HG03342 (cell line): ENCODE data around the gene GPR32.
"Not testable (repeated sequence)": the region's sequence is repeated elsewhere in the genome, so short reads cannot be mapped to it uniquely, and the experiment has no call there.

Experiments used
- ATAC-seq: cut with Tn5 transposase; IDR thresholded peaks from one replicate; pipeline ENCODE4 v1.9.1; 2021; ENCODE audit warnings: mild to moderate bottlenecking, moderate library complexity; ENCODE audit not compliant: unreplicated experiment

GPR32 gene

DNA sequence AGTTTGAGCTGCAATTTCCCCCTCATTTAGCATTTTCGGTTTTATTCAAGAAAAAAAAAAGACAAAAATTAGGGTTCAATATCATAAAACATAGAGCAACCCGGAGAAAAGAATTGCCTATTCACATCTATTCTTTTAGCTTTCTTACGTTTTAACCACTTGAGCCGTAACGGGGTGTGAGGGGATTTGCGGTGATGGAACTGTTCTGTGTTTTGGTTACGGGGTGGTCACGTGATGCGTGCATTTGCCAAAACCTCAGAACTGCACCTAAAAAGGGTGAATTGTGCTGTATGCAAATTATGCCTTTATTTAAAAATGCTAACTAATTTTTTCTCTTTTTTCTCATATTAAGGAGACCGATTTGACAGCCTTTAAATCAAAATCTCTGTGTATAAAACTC, 25.0 kb upstream of the GPR32 start:
- ATAC-seq: no peak

DNA sequence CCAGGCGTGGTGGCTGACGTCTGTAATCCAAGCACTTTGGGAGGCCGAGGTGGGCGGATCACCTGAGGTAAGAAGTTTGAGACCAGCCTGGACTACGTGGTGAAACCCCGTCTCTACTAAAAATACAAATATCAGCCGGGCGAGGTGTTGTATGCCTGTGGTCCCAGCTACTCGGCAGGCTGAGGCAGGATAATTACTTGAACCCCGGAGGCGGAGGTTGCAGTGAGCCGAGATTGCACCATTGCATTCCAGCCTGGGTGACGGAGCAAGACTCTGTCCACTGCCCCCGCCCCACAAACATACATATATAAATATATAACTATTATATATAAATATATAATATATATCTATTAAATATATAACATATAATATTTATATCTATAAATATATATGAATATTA, 23.1 kb upstream of the GPR32 start:
- not testable (repeated sequence) for ATAC-seq

DNA sequence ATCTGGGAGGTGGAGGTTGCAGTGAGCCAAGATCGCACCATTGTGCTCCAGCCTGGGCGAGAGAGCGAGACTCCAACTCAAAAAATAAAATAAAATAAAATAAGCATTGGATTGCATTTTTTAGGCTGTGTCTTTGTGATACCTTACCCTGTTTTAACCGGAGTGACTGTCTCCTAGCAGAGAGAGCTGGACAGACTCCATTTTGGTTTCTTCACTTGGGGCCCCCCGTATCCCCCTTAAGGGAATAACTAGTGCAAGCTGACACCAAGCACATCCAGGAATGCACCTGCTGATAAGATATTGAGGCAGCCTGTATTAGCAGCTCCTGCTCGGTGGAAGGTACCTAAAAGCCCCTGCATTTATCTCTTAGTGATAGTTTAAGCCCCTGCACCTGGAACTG, 20.8 kb upstream of the GPR32 start:
- no peak for ATAC-seq

DNA sequence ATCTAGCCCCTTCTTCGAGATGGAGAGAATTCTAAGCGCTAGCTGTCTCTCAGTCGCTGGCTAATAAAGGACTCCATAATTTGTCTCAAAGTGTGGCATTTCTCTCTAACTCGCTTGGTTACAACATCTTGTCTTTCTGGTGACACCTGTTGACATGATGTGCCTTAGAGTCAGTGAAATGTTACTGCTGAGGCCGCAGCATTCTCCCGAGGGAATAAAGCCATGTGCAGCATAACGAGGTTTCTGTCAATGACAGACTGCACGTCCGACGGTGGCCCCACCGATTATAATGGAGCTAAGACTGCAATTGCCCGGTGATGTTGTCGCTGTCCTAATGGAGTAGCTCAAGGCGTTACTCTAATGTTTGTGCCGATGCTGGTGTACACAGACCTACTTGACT, 20.3 kb upstream of the GPR32 start:
- no peak for ATAC-seq

DNA sequence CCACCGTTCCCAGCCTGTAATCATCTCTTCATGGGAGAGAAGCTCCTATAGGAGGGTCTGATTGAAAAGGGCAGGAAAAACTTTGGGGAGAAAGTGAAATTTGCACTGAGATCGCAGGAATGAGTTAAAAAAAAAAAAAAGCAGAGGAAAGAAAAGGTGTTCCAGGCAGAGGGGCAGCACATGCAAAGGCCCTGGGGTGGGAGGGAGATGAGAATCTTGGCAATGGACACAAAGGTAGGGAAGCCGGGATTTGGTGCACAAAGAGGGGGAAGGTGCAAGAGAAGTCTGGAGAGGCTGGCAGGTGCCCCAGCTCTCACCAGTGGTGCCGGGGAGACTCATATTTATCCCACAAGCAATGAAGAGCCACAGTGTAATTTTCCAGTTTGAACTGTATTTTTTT, 16.4 kb upstream of the GPR32 start:
- ATAC-seq: no peak

DNA sequence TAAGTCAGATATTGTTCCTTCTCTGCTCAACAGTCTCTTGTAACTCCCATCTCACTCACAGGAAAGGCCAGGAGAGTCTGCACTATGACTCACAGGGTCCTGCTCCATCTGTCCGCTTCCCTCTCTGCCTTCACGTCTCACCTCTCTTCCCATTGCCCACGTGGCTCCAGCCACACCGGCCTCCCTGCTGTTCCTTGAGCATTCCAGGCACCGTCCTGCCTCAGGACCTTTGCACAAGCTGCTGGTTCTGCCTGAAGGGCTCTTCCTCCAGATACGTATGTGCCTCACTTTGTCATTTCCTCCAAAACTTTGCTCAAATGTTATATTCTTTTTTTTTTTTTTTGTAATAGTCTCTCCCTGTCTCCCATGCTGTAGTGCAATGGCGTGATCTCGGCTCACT, 14.0 kb upstream of the GPR32 start:
- not testable (repeated sequence) for ATAC-seq

DNA sequence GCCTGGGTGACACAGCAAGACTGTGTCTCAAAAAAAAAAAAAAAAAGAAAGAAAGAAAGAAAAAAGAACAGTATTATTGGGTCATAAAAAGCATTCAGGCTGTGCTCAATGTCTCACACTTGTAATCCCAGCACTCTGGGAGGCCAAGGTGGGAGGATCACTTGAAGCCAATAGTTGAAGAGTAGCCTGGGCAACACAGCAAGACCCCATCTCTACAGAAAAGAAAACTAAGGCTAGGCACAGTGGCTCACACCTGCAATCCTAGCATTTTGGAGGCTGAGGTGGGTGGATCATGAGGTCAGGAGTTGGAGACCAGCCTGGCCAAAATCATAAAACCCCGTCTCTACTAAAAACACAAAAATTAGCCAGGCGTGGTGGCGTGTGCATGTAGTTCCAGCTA, 12.6 kb upstream of the GPR32 start:
- not testable (repeated sequence) for ATAC-seq

DNA sequence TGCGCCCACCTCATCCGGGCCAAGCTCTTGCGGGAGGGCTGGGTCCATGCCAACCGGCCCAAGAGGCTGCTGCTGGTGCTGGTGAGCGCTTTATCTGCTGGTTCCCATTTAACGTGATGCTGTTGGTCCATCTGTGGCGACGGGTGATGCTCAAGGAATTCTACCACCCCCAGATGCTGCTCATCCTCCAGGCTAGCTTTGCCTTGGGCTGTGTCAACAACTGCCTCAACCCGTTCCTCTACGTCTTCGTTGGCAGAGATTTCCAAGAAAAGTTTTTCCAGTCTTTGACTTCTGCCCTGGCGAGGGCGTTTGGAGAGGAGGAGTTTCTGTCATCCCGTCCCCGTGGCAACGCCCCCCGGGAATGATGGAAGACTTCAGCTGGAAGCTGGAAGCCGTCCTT, 11.2 kb upstream of the GPR32 start:
- not testable (repeated sequence) for ATAC-seq

DNA sequence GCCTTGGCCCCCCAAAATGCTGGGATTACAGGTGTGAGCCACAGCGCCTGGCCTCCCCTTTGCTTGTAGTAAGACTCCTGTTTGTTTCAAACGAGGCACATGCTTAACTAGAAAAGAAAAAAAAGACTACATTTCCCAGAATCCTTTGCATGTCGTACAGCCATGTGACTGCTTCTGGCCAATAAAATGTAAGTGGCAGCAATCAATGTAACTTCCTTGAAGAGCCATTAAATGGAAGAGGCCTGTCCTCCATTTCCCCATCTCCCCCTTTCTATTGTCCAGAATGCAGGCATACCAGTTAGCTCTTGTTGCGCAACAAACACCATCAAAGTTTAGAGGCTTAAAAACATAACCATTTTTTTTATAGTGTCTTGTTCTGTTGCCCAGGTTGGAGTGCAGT, 10.4 kb upstream of the GPR32 start:
- no peak for ATAC-seq

DNA sequence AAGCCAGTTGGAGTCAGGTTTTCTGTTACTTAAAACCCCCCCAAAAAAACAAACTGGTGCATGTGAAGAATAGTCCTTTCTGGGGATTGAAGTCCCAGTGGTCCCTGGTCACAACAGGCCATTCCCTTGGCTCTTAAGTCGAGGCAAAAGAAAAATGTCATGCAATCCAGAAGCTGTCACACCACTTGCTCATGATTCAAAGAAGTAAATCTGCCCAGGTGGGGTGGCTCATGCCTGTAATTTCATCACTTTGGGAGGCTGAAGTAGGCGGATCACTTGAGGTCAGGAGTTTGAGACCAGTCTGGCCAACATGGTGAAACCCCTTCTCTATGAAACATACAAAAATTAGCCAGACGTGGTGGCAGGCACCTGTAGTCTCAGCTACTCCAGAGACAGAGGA, 8.8 kb upstream of the GPR32 start:
- not testable (repeated sequence) for ATAC-seq

DNA sequence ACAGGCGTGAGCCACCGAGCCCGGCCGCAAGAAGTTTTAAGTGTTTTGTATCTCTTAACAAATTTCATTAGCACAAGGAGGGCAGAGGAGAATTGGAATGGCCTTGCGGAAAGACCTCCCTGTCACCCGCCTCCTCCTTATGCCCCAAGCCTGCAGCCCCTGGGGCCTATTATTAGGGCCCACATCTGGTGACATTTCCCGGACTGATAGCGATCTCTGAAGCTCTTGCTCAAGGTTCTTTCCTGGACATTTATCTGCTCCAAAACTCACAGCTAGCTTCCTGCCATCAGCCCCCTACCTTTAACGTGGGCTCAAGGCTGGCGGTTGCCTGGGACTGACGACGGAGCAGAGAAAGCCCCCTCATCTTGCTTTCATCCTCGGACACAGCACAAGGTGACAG, 6.7 kb upstream of the GPR32 start:
- ATAC-seq: not testable (repeated sequence)

DNA sequence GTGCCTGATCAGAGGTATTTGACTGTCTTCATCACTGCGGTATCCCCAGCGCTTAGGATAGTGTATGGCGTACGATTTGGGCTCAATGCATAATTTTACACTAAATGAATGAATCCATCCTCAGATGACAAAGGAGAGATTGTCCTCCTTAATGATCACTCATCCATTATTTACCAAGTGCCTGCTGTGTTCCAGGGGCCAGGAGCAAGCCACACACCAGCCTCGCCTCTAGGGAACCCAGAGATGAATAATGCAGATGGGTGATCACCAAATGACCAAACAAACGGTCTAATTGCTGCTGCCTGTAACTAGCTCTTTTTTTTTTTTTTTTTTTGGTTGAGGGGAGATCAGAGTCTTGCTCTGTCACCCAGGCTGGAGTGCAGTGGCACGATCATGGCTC, 5.9 kb upstream of the GPR32 start:
- no peak for ATAC-seq

DNA sequence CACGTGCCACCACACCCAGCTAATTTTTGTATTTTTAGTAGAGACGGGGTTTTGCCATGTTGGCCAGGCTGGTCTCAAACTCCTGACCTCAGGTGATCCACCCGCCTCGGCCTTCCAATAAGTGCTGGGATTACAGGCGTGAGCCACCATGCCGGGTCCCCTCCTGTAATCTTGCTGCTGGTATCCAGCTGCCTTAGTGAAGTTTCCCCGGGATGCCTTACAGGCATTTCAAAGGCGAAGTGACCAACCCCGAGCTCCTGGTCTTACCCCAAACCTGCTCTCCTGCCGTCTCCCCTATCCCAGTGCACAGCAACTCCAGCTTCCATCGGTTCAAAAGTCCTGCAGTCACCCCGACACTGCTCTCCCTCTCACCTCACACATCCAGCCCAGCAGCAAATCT, 3.5 kb upstream of the GPR32 start:
- not testable (repeated sequence) for ATAC-seq

DNA sequence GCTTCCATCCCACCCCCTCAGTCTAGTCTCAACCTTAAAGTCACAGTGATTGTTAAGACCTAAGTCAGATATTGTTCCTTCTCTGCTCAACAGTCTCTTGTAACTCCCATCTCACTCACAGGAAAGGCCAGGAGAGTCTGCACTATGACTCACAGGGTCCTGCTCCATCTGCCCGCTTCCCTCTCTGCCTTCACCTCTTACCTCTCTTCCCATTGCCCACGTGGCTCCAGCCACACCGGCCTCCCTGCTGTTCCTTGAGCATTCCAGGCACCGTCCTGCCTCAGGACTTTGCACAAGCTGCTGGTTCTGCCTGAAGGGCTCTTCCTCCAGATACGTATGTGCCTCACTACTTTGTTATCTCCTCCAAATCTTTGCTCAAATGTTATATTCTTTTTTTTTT, 3.0 kb upstream of the GPR32 start:
- not testable (repeated sequence) for ATAC-seq

DNA sequence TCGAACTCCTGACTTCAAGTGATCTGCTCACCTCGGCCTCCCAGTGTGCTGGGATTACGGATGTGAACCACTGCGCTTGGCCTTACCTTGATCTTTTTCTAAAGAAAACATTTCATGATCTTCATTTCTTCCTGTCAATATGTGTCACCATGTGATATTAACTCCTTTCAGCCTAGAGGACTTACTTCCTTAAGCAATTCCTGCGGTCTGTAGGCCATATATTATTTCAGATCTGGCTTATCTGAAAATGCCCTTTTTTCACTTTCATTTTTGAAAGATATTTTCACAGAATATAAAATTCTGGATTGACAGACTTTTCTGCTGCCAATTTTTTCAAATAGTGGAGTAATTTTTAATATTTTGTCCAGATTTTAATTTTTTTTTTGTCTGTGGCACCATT, 2.0 kb upstream of the GPR32 start:
- no peak for ATAC-seq

DNA sequence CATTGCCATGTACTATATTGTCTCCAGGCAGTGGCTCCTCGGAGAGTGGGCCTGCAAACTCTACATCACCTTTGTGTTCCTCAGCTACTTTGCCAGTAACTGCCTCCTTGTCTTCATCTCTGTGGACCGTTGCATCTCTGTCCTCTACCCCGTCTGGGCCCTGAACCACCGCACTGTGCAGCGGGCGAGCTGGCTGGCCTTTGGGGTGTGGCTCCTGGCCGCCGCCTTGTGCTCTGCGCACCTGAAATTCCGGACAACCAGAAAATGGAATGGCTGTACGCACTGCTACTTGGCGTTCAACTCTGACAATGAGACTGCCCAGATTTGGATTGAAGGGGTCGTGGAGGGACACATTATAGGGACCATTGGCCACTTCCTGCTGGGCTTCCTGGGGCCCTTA, 624 bp downstream of the GPR32 start:
- ATAC-seq: no peak

DNA sequence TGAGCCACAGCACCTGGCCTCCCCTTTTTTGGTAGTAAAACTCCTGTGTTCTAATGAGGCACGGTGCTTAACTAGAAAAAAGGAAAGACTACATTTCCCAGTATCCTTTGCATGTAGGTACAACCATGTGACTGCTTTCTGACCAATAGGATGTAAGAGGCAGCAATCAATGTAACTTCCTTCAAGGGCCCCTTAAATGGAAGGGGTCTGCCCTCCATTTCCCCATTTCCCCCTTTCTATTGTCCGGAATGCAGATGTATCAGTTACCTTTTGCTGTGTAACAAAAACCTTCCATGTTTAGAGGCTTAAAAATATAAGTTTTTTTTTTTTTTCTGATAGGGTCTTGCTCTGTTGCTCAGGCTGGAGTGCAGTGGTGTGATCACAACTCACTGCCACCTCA, 2.2 kb downstream of the GPR32 start:
- no peak for ATAC-seq

DNA sequence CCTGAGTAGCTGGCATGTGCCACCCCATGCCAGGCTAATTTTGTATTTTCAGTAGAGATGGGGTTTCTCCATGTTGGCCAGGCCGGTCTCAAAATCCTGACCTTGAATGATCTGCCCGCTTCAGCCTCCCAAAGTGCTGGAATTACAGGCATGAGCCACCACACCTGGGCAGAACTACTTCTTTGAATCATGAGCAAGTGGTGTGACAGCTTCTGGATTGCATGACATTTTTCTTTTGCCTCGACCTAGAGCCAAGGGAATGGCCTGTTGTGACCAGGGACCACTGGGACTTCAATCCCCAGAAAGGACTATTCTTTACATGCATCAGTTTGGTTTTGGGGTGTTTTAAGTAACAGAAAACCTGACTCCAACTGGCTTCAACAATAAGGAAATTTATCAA, 2.6 kb downstream of the GPR32 start:
- ATAC-seq: not testable (repeated sequence)

DNA sequence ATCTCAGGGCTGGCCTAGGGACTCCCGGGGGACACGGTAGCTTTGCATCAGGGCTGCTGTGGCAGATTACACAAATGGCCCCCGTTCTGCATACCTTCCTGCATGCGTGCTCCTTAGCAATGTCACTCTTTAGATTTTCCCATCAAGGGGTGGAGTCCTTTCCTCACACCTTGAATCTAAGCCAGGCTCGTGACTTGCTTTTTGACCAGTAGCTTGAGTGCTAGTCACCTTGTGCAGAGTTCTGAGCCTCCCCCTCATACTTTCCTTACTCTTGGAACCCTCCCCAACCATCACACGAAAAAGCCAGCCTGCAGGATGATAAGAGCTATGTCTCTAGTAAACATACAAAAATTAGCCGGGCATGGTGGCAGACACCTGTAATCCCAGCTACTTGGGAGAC, 3.2 kb downstream of the GPR32 start:
- not testable (repeated sequence) for ATAC-seq

DNA sequence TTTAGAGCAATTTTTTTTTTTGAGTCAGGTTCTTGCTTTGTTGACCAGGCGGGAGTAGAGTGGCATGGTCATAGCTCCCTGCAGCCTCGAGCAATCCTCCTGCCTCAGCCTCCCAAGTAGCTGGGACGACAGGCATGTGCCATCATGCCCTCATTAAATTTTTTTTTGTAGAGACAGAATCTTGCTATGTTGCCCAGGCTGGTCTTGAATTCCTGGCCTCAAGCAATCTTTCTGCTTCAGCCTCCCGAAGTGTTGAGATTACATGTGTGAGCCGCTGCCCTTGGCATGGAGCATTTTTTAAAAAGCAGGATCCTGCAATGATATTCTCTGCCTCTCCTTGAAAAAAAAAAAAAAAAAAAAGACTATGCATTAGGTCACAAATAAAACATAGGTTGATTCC, 5.9 kb downstream of the GPR32 start:
- ATAC-seq: no peak

DNA sequence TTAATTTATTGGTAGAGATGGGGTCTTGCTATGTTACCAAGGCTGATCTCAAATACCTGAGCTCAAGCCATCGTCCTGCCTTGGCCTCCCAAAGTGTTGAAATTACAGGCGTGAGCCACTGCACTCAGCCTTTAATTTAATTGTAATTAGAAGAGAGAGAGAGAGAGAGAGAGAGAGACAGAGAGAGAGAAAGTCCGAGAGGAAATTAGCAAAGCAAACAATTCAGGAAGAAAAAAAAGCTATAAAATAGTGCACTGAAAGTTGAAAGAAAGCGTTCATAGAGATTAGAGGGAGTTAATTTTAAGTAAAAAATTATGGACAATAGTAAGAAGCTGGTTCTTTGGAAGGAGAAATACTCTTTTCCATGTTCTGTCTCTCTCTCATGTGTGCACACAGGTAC, 7.0 kb downstream of the GPR32 start:
- no peak for ATAC-seq

DNA sequence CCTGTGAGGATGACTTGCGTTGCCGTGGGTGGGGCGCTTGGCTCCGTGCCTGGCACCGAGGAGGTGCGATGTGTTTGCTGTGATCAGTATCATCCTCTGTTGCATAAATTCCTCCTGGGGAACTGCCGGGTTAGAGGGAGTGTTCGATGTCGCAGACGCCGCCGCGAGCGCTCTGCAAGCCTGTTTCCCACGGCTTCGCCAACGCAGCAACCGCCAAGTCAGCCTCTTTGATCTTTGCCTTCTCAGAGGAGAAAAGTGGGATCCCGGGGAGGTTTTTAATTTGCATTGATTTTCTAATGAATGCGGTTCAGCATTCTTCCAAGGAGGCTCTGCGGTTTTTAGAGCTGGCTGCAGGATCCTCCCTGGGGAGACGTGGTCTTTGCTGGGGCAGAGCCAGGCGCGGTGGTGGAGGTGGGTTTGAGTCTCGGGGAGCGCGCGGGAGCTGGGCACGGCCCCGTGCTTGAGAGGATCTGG, 7.6 kb downstream of the GPR32 start:
- no peak for ATAC-seq

DNA sequence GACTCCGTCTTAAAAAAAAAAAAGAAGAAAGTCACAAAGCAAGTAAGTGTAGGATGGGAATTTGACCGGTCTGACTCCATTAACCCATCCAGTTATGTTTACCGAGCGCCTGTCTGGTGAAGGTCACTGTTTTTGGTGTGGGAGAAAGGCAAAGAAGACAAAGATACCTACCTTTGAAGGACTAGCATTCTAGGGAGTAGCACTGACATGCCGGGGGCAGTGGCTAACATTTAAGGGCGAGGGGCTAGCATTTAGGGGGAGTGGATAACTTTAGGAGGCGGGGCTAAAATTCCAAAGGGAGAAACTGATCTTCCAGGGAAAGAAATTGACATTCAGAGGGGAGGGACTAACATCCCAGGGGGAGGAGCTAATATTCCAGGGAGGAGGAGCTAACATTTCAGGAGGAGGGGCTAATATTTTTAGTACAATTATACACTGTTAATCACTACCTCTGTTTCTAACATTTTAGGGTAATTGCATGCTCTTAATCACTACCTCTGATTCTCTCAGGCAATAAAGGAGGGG, 8.7 kb downstream of the GPR32 start:
- ATAC-seq: no peak
